ENCODE data around the gene PRDM5. TPM values are rescaled to one million over a fixed set of nuclear protein-coding genes. Genes with fewer than 3 reads are reported as not detected.
A peak's percentile ranks its signal among the peaks of the same experiment; 100 is the strongest.

The PRDM5 gene
- total RNA-seq (2014; rRNA removed; shearing (Covaris generic)), result 6.4 and 8.6 TPM in 2 replicates

GRCh38 chr4:120922381-120923206 is at the start of gene PRDM5:
Gene PRDM5 (minus strand): TSS chr4:120922726. CDS start chr4:120922608, 118 bp downstream.
- peak; percentile 63 for DNase-seq (ENCODE audit: low read depth)

GRCh38 chr4:120971884-120972283 is 49.4 kb upstream of the PRDM5 start:
- DNase-seq (ENCODE audit: low read depth), result no peak

- no peak for DNase-seq (ENCODE audit: low read depth)
These were observed 43.4 kb upstream of the PRDM5 start for GRCh38 chr4:120965938-120966337.

DNA sequence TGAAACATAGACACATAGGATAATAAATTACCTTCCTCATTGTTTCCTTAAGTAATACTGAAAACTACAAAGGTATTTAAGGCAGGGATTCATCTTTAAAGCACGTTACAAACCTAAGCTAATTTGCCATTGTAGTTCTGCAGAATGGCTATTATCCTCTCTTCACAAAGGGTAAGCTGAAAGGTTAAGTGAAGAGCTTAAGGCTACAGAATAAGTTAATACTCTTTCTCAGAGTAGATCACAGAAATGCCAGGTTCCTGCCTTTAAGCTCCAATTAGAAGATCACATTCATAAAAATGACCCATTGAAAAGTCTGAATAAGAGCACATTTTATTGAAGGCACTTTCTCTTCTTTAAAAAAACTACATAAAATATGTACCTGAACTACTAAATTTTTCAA is 42.1 kb upstream of the PRDM5 start:
- no peak for DNase-seq (ENCODE audit: low read depth)

- no peak for DNase-seq (ENCODE audit: low read depth)
These were observed 40.9 kb upstream of the PRDM5 start for GRCh38 chr4:120963449-120963848.

DNA sequence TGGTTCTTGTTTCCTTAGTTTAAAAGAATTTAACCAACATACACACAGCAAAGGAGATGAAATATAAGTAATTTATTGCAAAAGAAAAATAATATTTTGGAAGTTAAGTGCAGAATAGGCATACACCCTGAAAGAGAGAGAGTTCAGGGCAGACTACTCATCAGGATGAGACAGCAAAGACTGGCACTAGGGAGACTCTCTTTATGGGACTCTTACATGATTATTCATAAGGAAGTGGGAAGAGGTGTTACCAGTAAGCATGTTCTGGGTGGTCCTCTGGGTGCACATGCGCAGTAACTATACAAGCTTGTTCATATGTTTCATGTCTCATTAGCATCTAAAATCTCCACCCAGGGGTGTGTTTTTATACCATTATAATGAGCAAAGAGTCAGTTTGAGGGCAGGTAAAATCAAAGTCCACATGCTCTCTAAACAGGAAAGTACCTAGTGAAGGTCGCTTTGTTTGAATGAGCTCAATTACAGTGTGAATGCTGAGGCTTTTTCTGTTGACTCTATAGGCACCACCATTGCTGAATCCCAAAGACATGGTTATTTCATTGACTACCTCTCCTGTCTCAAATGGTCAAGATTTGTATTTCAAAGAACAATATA is 38.2 kb upstream of the PRDM5 start:
- DNase-seq (ENCODE audit: low read depth), result no peak

- no peak for DNase-seq (ENCODE audit: low read depth)
These were observed 25.9 kb upstream of the PRDM5 start for GRCh38 chr4:120948382-120948781.

GRCh38 chr4:120942776-120943175 is 20.2 kb upstream of the PRDM5 start:
- no peak for DNase-seq (ENCODE audit: low read depth)

GRCh38 chr4:120940547-120940946 is 18.0 kb upstream of the PRDM5 start:
- no peak for DNase-seq (ENCODE audit: low read depth)

GRCh38 chr4:120939693-120940092 is 17.2 kb upstream of the PRDM5 start:
- DNase-seq (ENCODE audit: low read depth), result peak; percentile 5

GRCh38 chr4:120929847-120930246 is 7.3 kb upstream of the PRDM5 start:
- DNase-seq (ENCODE audit: low read depth), result no peak

DNA sequence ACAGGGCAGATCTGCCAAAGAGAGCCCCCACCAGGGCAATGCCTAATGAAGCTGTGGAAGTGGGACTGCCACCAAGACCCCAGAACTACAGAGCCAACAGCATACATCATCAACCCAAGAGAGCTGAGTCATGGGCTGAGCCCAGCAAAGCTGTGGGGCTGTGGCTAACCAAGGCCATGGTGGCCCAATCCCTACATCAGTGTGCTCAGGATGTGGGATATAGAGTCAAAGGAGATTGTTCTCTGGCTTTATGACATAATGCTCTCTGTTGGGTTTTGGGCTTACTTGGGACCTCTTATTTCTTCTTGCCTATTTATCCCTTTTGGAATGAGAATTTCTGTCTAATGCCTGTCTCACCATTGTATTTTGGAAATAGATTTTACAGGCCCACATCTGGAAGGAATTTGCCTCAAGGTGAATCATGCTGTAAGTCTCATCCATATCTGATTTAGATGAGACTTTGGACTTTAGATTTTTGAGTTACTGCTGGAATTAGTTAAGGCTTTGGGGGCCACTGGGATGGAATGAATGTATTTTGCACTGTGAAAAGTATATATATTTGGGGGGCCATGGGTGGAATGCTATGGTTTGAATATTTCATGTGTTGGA is 5.4 kb upstream of the PRDM5 start:
- DNase-seq (ENCODE audit: low read depth), result no peak

- no peak for DNase-seq (ENCODE audit: low read depth)
These were observed 4.0 kb upstream of the PRDM5 start for GRCh38 chr4:120926358-120927025.

GRCh38 chr4:120924931-120925330 is 2.4 kb upstream of the PRDM5 start:
- no peak for DNase-seq (ENCODE audit: low read depth)

GRCh38 chr4:120923207-120923522 is 639 bp upstream of the PRDM5 start:
- no peak for DNase-seq (ENCODE audit: low read depth)

DNA sequence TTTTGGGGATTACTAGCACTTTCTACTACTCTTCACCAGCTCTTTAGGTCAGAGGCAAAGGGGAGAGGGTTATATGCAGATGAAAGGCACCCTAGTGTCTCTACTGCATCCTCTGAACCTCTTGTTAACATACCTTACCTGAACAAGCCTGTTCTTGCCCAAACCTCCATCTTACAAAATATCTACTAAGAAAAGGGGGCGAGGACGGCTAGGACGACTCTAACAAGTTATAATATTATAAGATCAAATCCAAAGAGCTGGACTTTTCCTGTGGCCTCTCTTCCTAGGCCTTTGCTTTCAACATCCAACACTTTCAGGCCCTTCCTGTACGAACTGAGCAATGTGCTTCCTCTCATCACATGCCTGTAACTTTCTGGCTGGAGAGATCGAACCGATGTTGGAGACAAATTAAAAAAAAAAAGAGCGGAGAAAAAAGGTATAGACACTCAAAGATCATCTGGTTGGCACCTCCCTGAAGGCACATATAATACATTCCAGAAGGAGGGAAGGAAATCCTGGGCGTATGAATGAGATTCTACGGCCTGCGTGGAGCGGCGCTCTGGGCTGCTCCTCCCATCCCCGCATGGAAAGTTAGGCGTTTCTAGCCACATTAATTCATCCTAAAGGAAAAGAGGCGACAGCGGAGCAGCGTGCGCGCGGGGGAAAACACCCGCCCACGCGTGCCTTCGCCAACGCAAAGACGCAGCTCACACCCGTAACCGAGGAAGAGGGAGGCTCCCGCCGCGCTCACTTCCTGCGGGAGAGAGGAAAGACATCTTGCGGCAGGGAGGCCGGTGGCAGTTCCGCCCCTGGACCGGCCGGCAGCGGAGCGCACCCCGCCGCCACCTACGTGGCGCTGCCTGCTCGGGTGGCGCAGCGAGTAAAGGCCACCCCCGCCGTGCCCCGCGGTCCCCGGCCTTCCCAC is 808 bp downstream of the PRDM5 start:
- peak; percentile 64 for DNase-seq (ENCODE audit: low read depth)

DNA sequence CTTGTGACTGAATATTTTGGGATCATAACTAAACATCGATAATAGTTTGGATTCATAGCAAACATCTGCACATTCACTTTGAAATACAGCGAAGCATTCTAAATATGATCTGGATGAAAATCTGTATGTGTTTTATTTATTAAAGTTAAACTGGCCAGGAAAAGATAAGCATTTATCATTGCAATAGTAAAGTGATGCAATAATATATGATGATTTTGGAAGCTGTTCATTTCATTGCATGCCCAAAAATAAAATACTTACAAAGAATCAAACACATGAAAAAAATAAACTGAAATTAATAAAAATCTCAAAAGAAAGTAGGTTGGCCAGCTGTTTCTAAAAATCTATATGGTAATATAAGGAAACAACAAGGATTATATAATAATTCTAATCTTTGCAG is 1.9 kb downstream of the PRDM5 start:
- DNase-seq (ENCODE audit: low read depth), result no peak

GRCh38 chr4:120919358-120919757 is 3.2 kb downstream of the PRDM5 start:
- DNase-seq (ENCODE audit: low read depth), result no peak

DNA sequence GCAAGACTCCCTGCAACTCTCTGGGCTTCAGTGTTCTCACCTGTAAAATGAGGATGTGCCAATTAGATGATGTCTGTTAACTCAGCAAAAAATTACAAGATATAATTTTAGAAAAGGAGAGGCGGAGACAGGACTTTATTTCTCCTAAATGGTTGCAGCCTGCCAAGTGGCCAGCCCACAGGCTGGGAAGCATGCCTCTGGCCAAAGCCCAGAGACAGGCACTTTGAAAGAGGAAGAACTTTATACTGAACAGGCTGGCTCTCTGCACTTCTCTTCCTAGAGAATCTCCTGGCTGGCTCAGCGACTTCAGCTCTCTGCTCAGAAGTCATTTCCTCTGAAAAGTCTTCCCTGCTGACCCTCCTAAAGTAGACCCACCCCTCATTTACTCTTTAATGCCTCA is 3.7 kb downstream of the PRDM5 start:
- DNase-seq (ENCODE audit: low read depth), result no peak

- DNase-seq (ENCODE audit: low read depth), result no peak
These were observed 4.4 kb downstream of the PRDM5 start for GRCh38 chr4:120918092-120918491.

- no peak for DNase-seq (ENCODE audit: low read depth)
These were observed 5.6 kb downstream of the PRDM5 start for GRCh38 chr4:120916937-120917336.

All from M059J (cell line).